ENCODE results near the gene FMNL2. TPM values are rescaled to one million over a fixed set of nuclear protein-coding genes. Genes with fewer than 3 reads are reported as not detected.
"Not testable (repeated sequence)": the region's sequence is repeated elsewhere in the genome, so short reads cannot be mapped to it uniquely, and the experiment has no call there.

FMNL2 gene
- total and polyA plus RNA-seq, 12 donors = 3.3 to 16.0 (median 4.5) TPM

DNA sequence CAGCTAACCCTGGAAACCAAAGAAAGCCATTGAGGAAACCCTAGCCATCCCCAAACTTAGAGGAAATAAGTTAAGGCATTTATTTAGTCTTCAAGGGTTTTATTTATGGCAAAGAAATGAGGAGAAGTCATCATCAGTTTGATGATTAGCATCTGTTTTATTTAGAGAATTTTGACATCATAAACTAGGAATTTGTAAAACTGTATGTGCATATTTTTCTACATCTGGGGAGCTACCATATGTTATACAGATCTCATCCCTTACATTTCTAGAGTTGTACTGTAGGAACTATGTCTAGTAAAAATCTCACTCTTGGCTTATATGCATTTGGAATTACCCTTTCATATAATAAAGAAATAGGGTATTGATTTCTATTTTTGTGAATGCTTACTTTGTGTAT lies 48.7 kb downstream of the FMNL2 start:
- Histone ChIP-seq H3K4me1 (peaks cover 0 to 14% (median 0%) of the 10 kb centered on the region in 9 donors), H3K4me3 (no peak overlapping the region), H3K27me3 (no peaks in the 10 kb centered on the region), H3K9me3 (no peaks in the 10 kb centered on the region), H3K36me3 (no peaks in the 10 kb centered on the region), H3K27ac (no peak overlapping the region)
- intact Hi-C loops (cut with DNase I) = no loop called here
- no peak for DNase-seq
- no peak for ATAC-seq
- TF ChIP-seq, protein P1, sequence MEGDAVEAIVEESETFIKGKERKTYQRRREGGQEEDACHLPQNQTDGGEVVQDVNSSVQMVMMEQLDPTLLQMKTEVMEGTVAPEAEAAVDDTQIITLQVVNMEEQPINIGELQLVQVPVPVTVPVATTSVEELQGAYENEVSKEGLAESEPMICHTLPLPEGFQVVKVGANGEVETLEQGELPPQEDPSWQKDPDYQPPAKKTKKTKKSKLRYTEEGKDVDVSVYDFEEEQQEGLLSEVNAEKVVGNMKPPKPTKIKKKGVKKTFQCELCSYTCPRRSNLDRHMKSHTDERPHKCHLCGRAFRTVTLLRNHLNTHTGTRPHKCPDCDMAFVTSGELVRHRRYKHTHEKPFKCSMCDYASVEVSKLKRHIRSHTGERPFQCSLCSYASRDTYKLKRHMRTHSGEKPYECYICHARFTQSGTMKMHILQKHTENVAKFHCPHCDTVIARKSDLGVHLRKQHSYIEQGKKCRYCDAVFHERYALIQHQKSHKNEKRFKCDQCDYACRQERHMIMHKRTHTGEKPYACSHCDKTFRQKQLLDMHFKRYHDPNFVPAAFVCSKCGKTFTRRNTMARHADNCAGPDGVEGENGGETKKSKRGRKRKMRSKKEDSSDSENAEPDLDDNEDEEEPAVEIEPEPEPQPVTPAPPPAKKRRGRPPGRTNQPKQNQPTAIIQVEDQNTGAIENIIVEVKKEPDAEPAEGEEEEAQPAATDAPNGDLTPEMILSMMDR (IDR thresholded peaks at IDR 0.05) = no peak

DNA sequence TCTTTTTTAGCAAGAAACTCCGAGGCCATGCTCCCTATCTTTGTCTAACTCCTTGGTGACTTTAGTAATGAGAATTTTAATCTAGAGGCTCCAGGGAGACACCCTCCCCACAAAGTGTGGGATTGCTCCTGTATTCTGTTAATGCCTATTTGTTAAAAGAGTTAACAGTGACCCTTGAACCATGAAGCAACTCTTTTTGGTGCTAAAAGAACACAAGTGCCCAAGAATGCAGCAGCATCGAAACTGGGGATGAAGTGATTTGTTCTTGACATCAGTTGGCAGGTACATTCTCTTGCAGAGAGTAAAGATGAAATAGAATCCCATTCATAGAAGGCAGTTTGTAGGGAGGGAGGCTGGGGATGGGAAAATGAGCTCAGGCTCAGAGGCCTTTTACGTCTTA lies 50.0 kb downstream of the FMNL2 start:
- intact Hi-C loops (cut with DNase I) = no loop called here
- no peaks in the 10 kb centered on the region for H3K36me3 ChIP-seq
- no peak overlapping the region for H3K27ac ChIP-seq
- H3K9me3 ChIP-seq = no peaks in the 10 kb centered on the region
- no peak for DNase-seq
- H3K4me3 ChIP-seq = no peak overlapping the region
- TF ChIP-seq, protein P1 (IDR thresholded peaks at IDR 0.05) = no peak
- no peak for ATAC-seq
- peaks cover 0 to 14% (median 0%) of the 10 kb centered on the region in 9 donors for H3K4me1 ChIP-seq
- no peaks in the 10 kb centered on the region for H3K27me3 ChIP-seq
- 82 to 83% methylated on average over 3 of the region's 3 CpGs for WGBS, 2 donors

DNA sequence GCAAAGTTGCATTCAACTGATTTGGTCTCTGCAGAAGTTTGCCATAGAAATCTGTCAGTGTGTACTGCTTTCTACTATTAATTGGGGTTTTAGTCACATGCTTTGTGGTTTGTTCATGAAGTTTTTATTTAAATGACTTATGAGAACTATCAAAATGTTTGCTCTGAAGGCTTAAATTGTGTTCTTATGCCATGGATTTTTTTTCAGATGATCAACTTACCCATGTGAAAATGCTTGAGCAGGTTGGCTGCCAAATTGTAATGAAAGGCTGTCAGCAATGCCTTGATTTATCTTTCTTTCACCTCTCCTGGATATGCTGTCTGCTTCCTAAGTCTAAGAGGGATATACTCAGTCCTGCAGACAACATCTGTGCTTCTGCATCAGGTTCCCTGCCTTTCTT lies 50.7 kb downstream of the FMNL2 start:
- ATAC-seq (no peak), DNase-seq (no peak)
- intact Hi-C loops (cut with DNase I) = no loop called here
- H3K4me1 ChIP-seq = peaks cover 0 to 13% (median 0%) of the 10 kb centered on the region in 9 donors
- H3K36me3 ChIP-seq = no peaks in the 10 kb centered on the region
- TF ChIP-seq, protein P1 (IDR thresholded peaks at IDR 0.05) = no peak
- no peaks in the 10 kb centered on the region for H3K9me3 ChIP-seq
- no peak overlapping the region for H3K27ac ChIP-seq
- H3K4me3 ChIP-seq = no peak overlapping the region
- H3K27me3 ChIP-seq = no peaks in the 10 kb centered on the region

DNA sequence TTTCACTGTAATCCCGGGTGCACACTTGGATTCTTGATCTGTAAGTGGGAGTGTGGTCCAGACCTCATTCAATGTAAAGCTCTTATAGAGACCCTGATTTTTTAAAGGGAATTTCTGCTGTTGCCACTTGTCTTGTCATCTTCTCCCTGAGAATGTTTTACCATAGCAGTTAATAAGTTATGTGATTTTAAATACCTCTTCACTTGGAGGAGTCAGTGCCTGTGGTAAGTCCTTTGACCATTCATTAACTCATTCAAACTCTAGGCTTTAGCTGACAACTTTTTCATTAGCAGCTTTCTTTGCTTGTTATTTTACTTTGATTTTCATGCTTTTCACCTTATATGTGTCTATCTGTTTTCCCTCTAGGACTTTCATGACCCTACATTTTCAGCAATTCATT lies 51.3 kb downstream of the FMNL2 start:
- no peak for DNase-seq
- Histone ChIP-seq H3K27ac (no peak overlapping the region), H3K27me3 (no peaks in the 10 kb centered on the region), H3K4me1 (peaks cover 0 to 11% (median 0%) of the 10 kb centered on the region in 9 donors), H3K36me3 (no peaks in the 10 kb centered on the region), H3K9me3 (no peaks in the 10 kb centered on the region), H3K4me3 (no peak overlapping the region)
- intact Hi-C loops (cut with DNase I) = no loop called here
- ATAC-seq = no peak
- WGBS, 2 donors = 77 to 88% methylated on average over 1 of the region's 1 CpG
- TF ChIP-seq, protein P1 (IDR thresholded peaks at IDR 0.05) = no peak

DNA sequence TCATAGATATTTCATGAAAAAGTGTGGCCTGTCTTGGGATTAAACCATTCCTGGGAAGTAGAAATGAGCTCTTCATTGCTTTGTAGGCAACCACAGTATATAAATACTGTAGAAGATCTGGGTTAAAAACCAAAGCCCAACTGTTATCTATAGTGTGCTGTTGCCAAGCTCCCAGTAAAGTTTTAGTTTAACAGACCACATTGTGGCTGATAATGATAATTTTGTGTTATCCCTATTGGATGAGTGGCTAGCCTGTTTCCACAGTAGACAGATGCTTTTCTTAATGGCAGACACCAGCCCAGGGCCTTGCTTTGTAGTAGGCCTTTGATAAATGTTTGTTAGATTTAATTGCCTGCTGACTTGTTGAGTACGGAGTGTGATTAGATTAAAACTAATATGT lies 52.1 kb downstream of the FMNL2 start:
- Histone ChIP-seq H3K4me1 (peaks cover 0 to 6% (median 0%) of the 10 kb centered on the region in 9 donors), H3K9me3 (no peaks in the 10 kb centered on the region), H3K36me3 (no peaks in the 10 kb centered on the region), H3K27me3 (no peaks in the 10 kb centered on the region), H3K4me3 (no peak overlapping the region), H3K27ac (no peak overlapping the region)
- WGBS, 2 donors = 45 to 84% methylated on average over 1 of the region's 1 CpG
- no peak for DNase-seq
- no peak for ATAC-seq
- TF ChIP-seq, protein P1 (IDR thresholded peaks at IDR 0.05) = no peak
- intact Hi-C loops (cut with DNase I) = no loop called here

DNA sequence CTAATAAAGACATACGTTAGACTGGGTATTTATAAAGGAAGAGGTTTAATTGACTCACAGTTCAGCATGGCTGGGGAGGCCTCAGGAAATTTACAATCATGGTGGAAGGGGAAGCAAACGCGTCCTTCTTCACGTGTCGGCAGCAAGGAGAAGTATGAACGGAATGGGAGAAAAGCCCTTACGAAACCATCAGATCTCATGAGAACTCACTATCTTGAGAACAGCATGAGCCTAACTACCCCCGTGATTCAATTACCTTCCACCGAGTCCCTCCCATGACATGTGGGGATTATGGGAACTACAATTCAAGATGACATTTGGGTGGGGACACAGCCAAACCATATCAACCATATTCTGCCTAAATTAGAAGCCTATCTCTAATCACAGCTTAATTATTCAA lies 53.3 kb downstream of the FMNL2 start:
- intact Hi-C loops (cut with DNase I); DNase-seq; H3K4me1 ChIP-seq; H3K27me3 ChIP-seq; H3K27ac ChIP-seq; ATAC-seq; H3K36me3 ChIP-seq; H3K9me3 ChIP-seq; H3K4me3 ChIP-seq: not testable (repeated sequence)
- 91 to 94% methylated on average over 9 of the region's 9 CpGs for WGBS, 2 donors
